Aorta (tissue), 5 donors: ENCODE measurements around the gene GPR89B. TPM values are rescaled to one million over a fixed set of nuclear protein-coding genes. Genes with fewer than 3 reads are reported as not detected.
"Not testable (repeated sequence)": the region's sequence is repeated elsewhere in the genome, so short reads cannot be mapped to it uniquely, and the experiment has no call there.

Experiments used
- ATAC-seq: fragments of 200-7000 bp; cut with Tn5 transposase; one replicate; pipeline ENCODE4 v1.9.1; 2022; ENCODE audit warnings: moderate library complexity; ENCODE audit not compliant: low FRiP score
- DNase-seq, 2 donors: peaks; one replicate each; pipeline ENCODE4 v3.0.0-alpha.2; 2020
- H3K27ac ChIP-seq, 2 donors: one replicate each; pipeline ENCODE4 v1.5.1; 2013; ENCODE audit warnings: low read length in 2 of 2, mild to moderate bottlenecking in 2 of 2, moderate library complexity in 2 of 2, control low read depth in 1 of 2, inconsistent platforms in 1 of 2, low read depth in 1 of 2
- H3K27me3 ChIP-seq, 2 donors: one replicate each; pipeline ENCODE4 v1.6.1; 2013; ENCODE audit warnings: control low read depth in 1 of 2, low read length in 1 of 2, mild to moderate bottlenecking in 1 of 2, moderate library complexity in 1 of 2; ENCODE audit not compliant: insufficient read depth in 2 of 2, control insufficient read depth in 1 of 2
- H3K36me3 ChIP-seq, 2 donors: one replicate each; pipeline ENCODE4 v1.6.1; 2013; ENCODE audit warnings: control low read depth in 1 of 2, low read length in 1 of 2, mild to moderate bottlenecking in 1 of 2; ENCODE audit not compliant: insufficient read depth in 2 of 2, control insufficient read depth in 1 of 2
- H3K4me1 ChIP-seq, 2 donors: one replicate each; pipeline ENCODE4 v1.6.1; 2013; ENCODE audit warnings: low read length in 2 of 2, control low read depth in 1 of 2, mild to moderate bottlenecking in 1 of 2, moderate library complexity in 1 of 2; ENCODE audit not compliant: insufficient read depth in 2 of 2, control insufficient read depth in 1 of 2
- H3K4me3 ChIP-seq, 2 donors: one replicate each; pipeline ENCODE4 v1.5.1; 2013; ENCODE audit warnings: low read length in 2 of 2, control low read depth in 1 of 2, mild to moderate bottlenecking in 1 of 2
- H3K9me3 ChIP-seq: one replicate; pipeline ENCODE4 v1.6.1; 2013; ENCODE audit warnings: mild to moderate bottlenecking, low read length; ENCODE audit not compliant: control insufficient read depth
- WGBS, 2 donors: extraction: QIAGEN DNeasy Blood & Tissue Kit; methylation state at CpG; one replicate each; pipeline ENCODE4 v1.1.7; 2013; 5-methylcytosine and 5-hydroxymethylcytosine counted together
- intact Hi-C, 2 donors: fragments of 100-400 bp; cut with DNase I; formaldehyde crosslinking; loops; one replicate each; pipeline versions ENCODE4 v1.14.2 to v1.15.0; 2022
- long read RNA-seq, 2 donors: library from polyadenylated mRNA; unstranded; transcript quantifications; one replicate each; pipeline ENCODE4 v2.0.0, GENCODE V29; 2020 to 2021
- polyA plus RNA-seq, 2 donors: library from polyadenylated mRNA; stranded (reverse); fragments of 200-250 nt; gene quantifications; one replicate each; pipeline ENCODE4 v1.2.3, GENCODE V29; 2013
- total RNA-seq, 2 donors: library from RNA; stranded (reverse); fragmentation: NEBNext Ultra II Directional; extraction: Animal tissue kit (Norgen Biotek cat#: 25700); gene quantifications; one replicate each; pipeline ENCODE4 v1.2.1, GENCODE V29; 2021
- donor health status: healthy with polysubstance abuse.
- donor health status: Bipolar disorder and iron deficiency.
- donor health status: DM: no; HTN: no; CAD: no.
- donor health status: DM: no; HTN: no; CAD: no.
- donor health status: DM: yes; HTN: yes; CAD: no.

The GPR89B gene
- 10 to 100 TPM; 13.3 to 15.2 TPM for total RNA-seq
- 10 to 100 TPM in 1 of 2 donors, 1 to 10 TPM in 1; 2.6 to 15.3 TPM for polyA plus RNA-seq
- long read RNA-seq, donor 1, transcript GPR89B-201 (14 exons, 1,934 nt): major isoform, 12 of 32 reads
- long read RNA-seq, donor 1, partial matches to known transcripts: 5 of 32 reads
- long read RNA-seq, donor 1, other reads (novel, unspliced or antisense): 13 of 32 reads
- long read RNA-seq, donor 2, partial matches to known transcripts: 0 of 7 reads
- long read RNA-seq, donor 2, other reads (novel, unspliced or antisense): 5 of 7 reads

- peak; percentile 95 to 97 for DNase-seq
- Histone ChIP-seq H3K27ac (peak within 1 kb of the TSS in 1 of 2 donors; percentile 22), H3K4me3 (peak within 1 kb of the TSS in 1 of 2 donors; percentile 40)
- H3K27me3 ChIP-seq, H3K4me1 ChIP-seq, intact Hi-C loops, H3K36me3 ChIP-seq, H3K9me3 ChIP-seq: not testable (repeated sequence)
- ATAC-seq: peak; percentile 99
- 0% methylated on average over 36 to 57 of the region's 72 CpGs for WGBS, 2 donors
Measured at GRCh38 chr1:147928236-147929132, at the start of gene GPR89B. Gene GPR89B (plus strand): TSS chr1:147928420. CDS start chr1:147928537, 117 bp downstream.

GRCh38 chr1:147879911-147880310 lies 48.3 kb upstream of the GPR89B start:
- DNase-seq (no peak), ATAC-seq (no peak)
- no peaks in the 10 kb centered on the region for H3K27me3 ChIP-seq
- no peaks in the 10 kb centered on the region for H3K36me3 ChIP-seq
- no peak overlapping the region for H3K27ac ChIP-seq
- peaks cover 0 to 2% of the 10 kb centered on the region in 2 donors for H3K4me1 ChIP-seq
- no peak overlapping the region for H3K4me3 ChIP-seq
- intact Hi-C loops: no loop called here
- H3K9me3 ChIP-seq: no peaks in the 10 kb centered on the region

- WGBS, 2 donors: 66 to 72% methylated on average over 2 of the region's 2 CpGs
- intact Hi-C loops: no loop called here
- ATAC-seq (no peak), DNase-seq (no peak)
- H3K9me3 ChIP-seq: no peaks in the 10 kb centered on the region
- no peaks in the 10 kb centered on the region for H3K27me3 ChIP-seq
- no peak overlapping the region for H3K27ac ChIP-seq
- H3K4me3 ChIP-seq: no peak overlapping the region
- no peaks in the 10 kb centered on the region for H3K36me3 ChIP-seq
- no peaks in the 10 kb centered on the region for H3K4me1 ChIP-seq
Measured at GRCh38 chr1:147882535-147882934, 45.7 kb upstream of the GPR89B start.

GRCh38 chr1:147890177-147890790 lies 37.9 kb upstream of the GPR89B start:
- Histone ChIP-seq H3K4me3 (no peak overlapping the region), H3K27me3 (no peaks in the 10 kb centered on the region), H3K27ac (no peak overlapping the region), H3K4me1 (no peaks in the 10 kb centered on the region), H3K9me3 (no peaks in the 10 kb centered on the region), H3K36me3 (no peaks in the 10 kb centered on the region)
- ATAC-seq (peak; percentile 84), DNase-seq (peak; percentile 81 to 92)
- 8% methylated on average over 12 of the region's 12 CpGs for WGBS, 2 donors
- intact Hi-C loops: loop anchor here in 1 of 2 donors (10.0 kb wide), 1 partner anchor 395 kb away; no protein-coding TSS in a partner anchor

- WGBS, 2 donors: 53 to 59% methylated on average over 5 of the region's 5 CpGs
- Histone ChIP-seq H3K4me1 (no peaks in the 10 kb centered on the region), H3K4me3 (no peak overlapping the region), H3K27me3 (no peaks in the 10 kb centered on the region), H3K36me3 (no peaks in the 10 kb centered on the region), H3K9me3 (no peaks in the 10 kb centered on the region), H3K27ac (no peak overlapping the region)
- DNase-seq (no peak), ATAC-seq (peak; percentile 13)
- intact Hi-C loops: loop anchor here in 1 of 2 donors (10.0 kb wide), 1 partner anchor 396 kb away; no protein-coding TSS in a partner anchor
Measured at GRCh38 chr1:147891088-147891487, 37.1 kb upstream of the GPR89B start.

- no peaks in the 10 kb centered on the region for H3K36me3 ChIP-seq
- DNase-seq: no peak
- intact Hi-C loops: loop anchor here (1.0 to 10.0 kb wide), 4 partner anchors 168 to 397 kb away; no protein-coding TSS in a partner anchor
- no peak overlapping the region for H3K4me3 ChIP-seq
- no peaks in the 10 kb centered on the region for H3K4me1 ChIP-seq
- H3K27ac ChIP-seq: no peak overlapping the region
- no peaks in the 10 kb centered on the region for H3K9me3 ChIP-seq
- 81 to 83% methylated on average over 5 of the region's 5 CpGs for WGBS, 2 donors
- H3K27me3 ChIP-seq: no peaks in the 10 kb centered on the region
- no peak for ATAC-seq
Measured at GRCh38 chr1:147892216-147892615, 36.0 kb upstream of the GPR89B start.

GRCh38 chr1:147892731-147893214 lies 35.4 kb upstream of the GPR89B start:
- H3K4me3 ChIP-seq: no peak overlapping the region
- ATAC-seq (peak; percentile 79), DNase-seq (no peak)
- H3K4me1 ChIP-seq: no peaks in the 10 kb centered on the region
- no peaks in the 10 kb centered on the region for H3K27me3 ChIP-seq
- no peak overlapping the region for H3K27ac ChIP-seq
- H3K36me3 ChIP-seq: no peaks in the 10 kb centered on the region
- intact Hi-C loops: loop anchor here (1.0 to 10.0 kb wide), 4 partner anchors 168 to 398 kb away; no protein-coding TSS in a partner anchor
- H3K9me3 ChIP-seq: no peaks in the 10 kb centered on the region
- WGBS, 2 donors: 2% methylated on average over 1 of the region's 1 CpG

- no peak for DNase-seq
- no peaks in the 10 kb centered on the region for H3K36me3 ChIP-seq
- H3K4me3 ChIP-seq: no peak overlapping the region
- no peak for ATAC-seq
- no peaks in the 10 kb centered on the region for H3K4me1 ChIP-seq
- intact Hi-C loops: loop anchor here in 1 of 2 donors (10.0 kb wide), 1 partner anchor 400 kb away; no protein-coding TSS in a partner anchor
- WGBS, 2 donors: 64 to 67% methylated on average over 4 of the region's 4 CpGs
- H3K9me3 ChIP-seq: no peaks in the 10 kb centered on the region
- no peak overlapping the region for H3K27ac ChIP-seq
- no peaks in the 10 kb centered on the region for H3K27me3 ChIP-seq
Measured at GRCh38 chr1:147895123-147895522, 33.1 kb upstream of the GPR89B start.
